Activated CD8-positive, alpha-beta T cell treated with anti-CD3 and anti-CD28 coated beads for 36 hours (primary cell): ENCODE measurements around the gene CTTN. TPM values are rescaled to one million over a fixed set of nuclear protein-coding genes. Genes with fewer than 3 reads are reported as not detected.

Experiments
- ATAC-seq: fragments of 200-7000 bp; cut with Tn5 transposase; one replicate; pipeline ENCODE4 v1.10.0; 2021; ENCODE audit warnings: mild to moderate bottlenecking, moderate library complexity
- CTCF ChIA-PET: fragments of 350-600 bp; sonication (Branson Sonifier 250); formaldehyde crosslinking; loops from one replicate; lab custom pipeline; 2021; ENCODE audit warnings: antibody characterized with exemption; lab: Charles Lee
- POLR2A ChIA-PET: fragments of 350-600 bp; sonication (Branson Sonifier 250); formaldehyde crosslinking; loops from one replicate; lab custom pipeline; 2021; ENCODE audit warnings: antibody characterized with exemption; lab: Charles Lee
- DNase-seq: peaks from one replicate; pipeline ENCODE4 v3.0.0-alpha.2; 2020
- H3K27ac Mint-ChIP-seq: one replicate; pipeline ENCODE4 v1.8.0; 2021; ENCODE audit warnings: mild to moderate bottlenecking, mixed read lengths
- H3K27me3 Mint-ChIP-seq: one replicate; pipeline ENCODE4 v1.8.0; 2021; ENCODE audit warnings: mixed read lengths
- H3K36me3 Mint-ChIP-seq: one replicate; pipeline ENCODE4 v1.8.0; 2021; ENCODE audit warnings: low read depth, mixed read lengths
- H3K4me1 Mint-ChIP-seq: one replicate; pipeline ENCODE4 v1.8.0; 2021; ENCODE audit warnings: low read depth, mixed read lengths
- H3K4me3 Mint-ChIP-seq: one replicate; pipeline ENCODE4 v1.8.0; 2021; ENCODE audit warnings: mild to moderate bottlenecking, moderate library complexity, mixed read lengths
- H3K9me3 Mint-ChIP-seq: one replicate; pipeline ENCODE4 v1.8.0; 2021; ENCODE audit warnings: mixed read lengths
- CTCF ChIP-seq: fragments of 200-600 bp; IDR thresholded peaks from one replicate; pipeline ENCODE4 v1.8.0; 2022; ENCODE audit warnings: antibody characterized with exemption, mild to moderate bottlenecking
- intact Hi-C: fragments of 100-400 bp; cut with micrococcal nuclease; formaldehyde crosslinking; loops from one replicate; pipeline ENCODE4 v1.10.0; 2022
- total RNA-seq, 2 experiments: library from RNA; stranded (reverse); gene quantifications; one replicate each; pipeline ENCODE4 v1.2.3, GENCODE V29; 2021

CTTN gene
- total RNA-seq, 2 experiments from 2014 or later, result 8.6 to 9.9 TPM

GRCh38 chr11:70378506-70379134, 19.7 kb upstream of the CTTN start:
- intact Hi-C loops, result no loop called here
- Mint-ChIP-seq H3K27me3 (no peaks in the 10 kb centered on the region), H3K4me3 (no peak overlapping the region), H3K4me1 (peaks cover 10% of the 10 kb centered on the region), H3K27ac (no peak overlapping the region), H3K36me3 (peaks cover 53% of the 10 kb centered on the region), H3K9me3 (no peaks in the 10 kb centered on the region)
- no peak for TF ChIP-seq CTCF
- DNase-seq, result no peak
- CTCF ChIA-PET, result interaction anchor here (1.1 to 1.6 kb wide), 3 partner anchors 16 to 47 kb away, joined by 4 to 6 read pairs (median 5); no protein-coding TSS in a partner anchor
- ATAC-seq, result peak; percentile 30
- POLR2A ChIA-PET, result interaction anchor here (0.6 kb wide), 1 partner anchor 48 kb away, joined by 4 read pairs; no protein-coding TSS in a partner anchor

DNA sequence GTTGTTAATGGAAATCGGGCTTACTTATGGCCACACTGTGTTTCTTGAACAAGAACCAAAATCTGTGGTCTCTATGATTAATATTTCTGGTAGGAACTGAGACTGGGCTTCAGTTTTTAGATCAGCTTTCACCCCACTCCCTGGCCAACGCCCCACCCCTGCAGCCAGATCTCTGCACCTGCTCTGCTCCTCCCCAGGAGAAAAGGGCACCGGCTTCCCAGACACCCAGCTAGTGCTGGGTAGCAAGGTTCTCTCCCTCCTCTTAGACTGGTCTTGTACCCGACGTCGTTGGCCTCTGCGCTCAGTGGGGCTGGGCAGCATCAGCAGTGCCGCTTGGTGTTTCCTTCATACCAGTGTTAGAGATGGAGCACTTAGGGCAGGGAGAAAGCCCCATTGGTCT, 17.0 kb upstream of the CTTN start:
- intact Hi-C loops, result no loop called here
- H3K36me3 Mint-ChIP-seq, result peaks cover 56% of the 10 kb centered on the region
- H3K27me3 Mint-ChIP-seq, result no peaks in the 10 kb centered on the region
- H3K9me3 Mint-ChIP-seq, result no peaks in the 10 kb centered on the region
- DNase-seq (no peak), ATAC-seq (no peak)
- H3K4me3 Mint-ChIP-seq, result no peak overlapping the region
- POLR2A ChIA-PET, result no interaction called here
- H3K4me1 Mint-ChIP-seq, result peaks cover 10% of the 10 kb centered on the region
- H3K27ac Mint-ChIP-seq, result no peak overlapping the region
- no peak for TF ChIP-seq CTCF
- CTCF ChIA-PET, result no interaction called here

- Mint-ChIP-seq H3K36me3 (peaks cover 52% of the 10 kb centered on the region), H3K27me3 (no peaks in the 10 kb centered on the region), H3K27ac (no peak overlapping the region), H3K9me3 (no peaks in the 10 kb centered on the region), H3K4me3 (no peak overlapping the region), H3K4me1 (peaks cover 4% of the 10 kb centered on the region)
- ChIA-PET CTCF (no interaction called here), POLR2A (no interaction called here)
- no peak for DNase-seq
- ATAC-seq, result no peak
- TF ChIP-seq CTCF, result no peak
- intact Hi-C loops, result no loop called here
These were observed 16.2 kb upstream of the CTTN start for GRCh38 chr11:70381872-70382861.

GRCh38 chr11:70383664-70384565, 14.4 kb upstream of the CTTN start:
- H3K27ac Mint-ChIP-seq, result no peak overlapping the region
- ChIA-PET CTCF (no interaction called here), POLR2A (interaction anchor here (0.8 to 1.2 kb wide), 3 partner anchors 15 to 27 kb away, joined by 3 to 4 read pairs (median 3); no protein-coding TSS in a partner anchor)
- H3K27me3 Mint-ChIP-seq, result no peaks in the 10 kb centered on the region
- ATAC-seq, result no peak
- H3K4me3 Mint-ChIP-seq, result no peak overlapping the region
- H3K36me3 Mint-ChIP-seq, result peaks cover 41% of the 10 kb centered on the region
- no peak for TF ChIP-seq CTCF
- intact Hi-C loops, result no loop called here
- H3K4me1 Mint-ChIP-seq, result no peaks in the 10 kb centered on the region
- no peak for DNase-seq
- no peaks in the 10 kb centered on the region for H3K9me3 Mint-ChIP-seq
